Colonic mucosa (tissue), 4 donors: ENCODE results near the gene CHAC2. TPM values are rescaled to one million over a fixed set of nuclear protein-coding genes. Genes with fewer than 3 reads are reported as not detected.

Experiments used
- DNase-seq: peaks from one replicate; pipeline ENCODE4 v3.0.0-alpha.2; 2020
- H3K27ac ChIP-seq: fragments of 200-600 bp; one replicate; pipeline ENCODE4 v1.8.0; 2021
- H3K27me3 ChIP-seq: fragments of 200-600 bp; one replicate; pipeline ENCODE4 v1.8.0; 2021
- H3K36me3 ChIP-seq: fragments of 200-600 bp; one replicate; pipeline ENCODE4 v1.8.0; 2021
- H3K4me1 ChIP-seq: fragments of 200-600 bp; one replicate; pipeline ENCODE4 v1.8.0; 2021; ENCODE audit warnings: mild to moderate bottlenecking
- H3K4me3 ChIP-seq: fragments of 200-600 bp; one replicate; pipeline ENCODE4 v1.8.0; 2021
- H3K9ac ChIP-seq, 2 donors: one replicate each; pipeline ENCODE4 v1.7.0; 2013; ENCODE audit warnings: control low read depth in 2 of 2, low read depth in 2 of 2, low read length in 2 of 2
- H3K9me3 ChIP-seq: fragments of 200-600 bp; one replicate; pipeline ENCODE4 v1.8.0; 2021
- intact Hi-C: fragments of 100-400 bp; cut with DNase I; formaldehyde crosslinking; loops from one replicate; pipeline ENCODE4 v1.14.1; 2022
- total RNA-seq, 2 donors: library from RNA; stranded (reverse); fragmentation: NEBNext Ultra II Directional in 1 of 2; extraction: Animal tissue kit (Norgen Biotek cat#: 25700) in 1 of 2; gene quantifications; one replicate each; pipeline ENCODE4 v1.2.1, GENCODE V29; 2021
- TF ChIP-seq, protein P1 (sequence below): fragments of 200-600 bp; IDR thresholded peaks from one replicate; pipeline ENCODE4 v1.8.0; 2022; ENCODE audit warnings: antibody characterized with exemption, mild to moderate bottlenecking
- donor health status: healthy.
- donor health status: DM: no; HTN: no; CAD: no.
- donor health status: DM: no; HTN: no; CAD: no.

Gene CHAC2
- total RNA-seq, 2 donors from 2014 or later: 3.2 to 9.6 TPM

DNA sequence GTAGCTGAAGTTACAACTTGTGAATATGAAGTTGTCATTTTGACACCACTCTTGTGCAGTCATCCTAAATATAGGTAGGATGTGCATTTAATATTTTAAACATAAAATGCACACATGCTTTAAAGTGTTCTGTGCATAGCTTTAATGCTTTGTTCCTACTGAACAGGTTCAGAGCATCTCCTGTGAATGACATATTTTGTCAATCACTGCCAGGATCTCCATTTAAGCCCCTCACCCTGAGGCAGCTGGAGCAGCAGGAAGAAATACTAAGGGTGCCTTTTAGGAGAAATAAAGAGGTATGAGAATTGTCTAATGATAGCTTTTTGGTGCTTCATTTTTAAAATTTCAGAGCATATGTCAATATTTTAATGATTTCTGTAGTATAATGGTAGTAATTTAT is 33.9 kb downstream of the CHAC2 start:
- H3K27me3 ChIP-seq: no peaks in the 10 kb centered on the region
- H3K4me3 ChIP-seq: no peak overlapping the region
- no peak for DNase-seq
- no peaks in the 10 kb centered on the region for H3K9me3 ChIP-seq
- H3K27ac ChIP-seq: no peak overlapping the region
- H3K4me1 ChIP-seq: no peaks in the 10 kb centered on the region
- no peak overlapping the region for H3K9ac ChIP-seq
- TF ChIP-seq, protein P1, sequence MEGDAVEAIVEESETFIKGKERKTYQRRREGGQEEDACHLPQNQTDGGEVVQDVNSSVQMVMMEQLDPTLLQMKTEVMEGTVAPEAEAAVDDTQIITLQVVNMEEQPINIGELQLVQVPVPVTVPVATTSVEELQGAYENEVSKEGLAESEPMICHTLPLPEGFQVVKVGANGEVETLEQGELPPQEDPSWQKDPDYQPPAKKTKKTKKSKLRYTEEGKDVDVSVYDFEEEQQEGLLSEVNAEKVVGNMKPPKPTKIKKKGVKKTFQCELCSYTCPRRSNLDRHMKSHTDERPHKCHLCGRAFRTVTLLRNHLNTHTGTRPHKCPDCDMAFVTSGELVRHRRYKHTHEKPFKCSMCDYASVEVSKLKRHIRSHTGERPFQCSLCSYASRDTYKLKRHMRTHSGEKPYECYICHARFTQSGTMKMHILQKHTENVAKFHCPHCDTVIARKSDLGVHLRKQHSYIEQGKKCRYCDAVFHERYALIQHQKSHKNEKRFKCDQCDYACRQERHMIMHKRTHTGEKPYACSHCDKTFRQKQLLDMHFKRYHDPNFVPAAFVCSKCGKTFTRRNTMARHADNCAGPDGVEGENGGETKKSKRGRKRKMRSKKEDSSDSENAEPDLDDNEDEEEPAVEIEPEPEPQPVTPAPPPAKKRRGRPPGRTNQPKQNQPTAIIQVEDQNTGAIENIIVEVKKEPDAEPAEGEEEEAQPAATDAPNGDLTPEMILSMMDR: no peak
- peaks cover 6% of the 10 kb centered on the region for H3K36me3 ChIP-seq
- intact Hi-C loops: no loop called here

GRCh38 chr2:53802617-53803151 is 35.1 kb downstream of the CHAC2 start:
- TF ChIP-seq, protein P1: no peak
- H3K36me3 ChIP-seq: peaks cover 6% of the 10 kb centered on the region
- no peaks in the 10 kb centered on the region for H3K27me3 ChIP-seq
- H3K4me1 ChIP-seq: no peaks in the 10 kb centered on the region
- no peaks in the 10 kb centered on the region for H3K9me3 ChIP-seq
- intact Hi-C loops: no loop called here
- no peak for DNase-seq
- no peak overlapping the region for H3K27ac ChIP-seq
- no peak overlapping the region for H3K4me3 ChIP-seq
- H3K9ac ChIP-seq: no peak overlapping the region

GRCh38 chr2:53811601-53812000 is 44.0 kb downstream of the CHAC2 start:
- no peak for DNase-seq
- no peak overlapping the region for H3K27ac ChIP-seq
- H3K9ac ChIP-seq: no peak overlapping the region
- no peaks in the 10 kb centered on the region for H3K4me1 ChIP-seq
- no peaks in the 10 kb centered on the region for H3K9me3 ChIP-seq
- H3K36me3 ChIP-seq: peaks cover 4% of the 10 kb centered on the region
- intact Hi-C loops: no loop called here
- TF ChIP-seq, protein P1: no peak
- no peak overlapping the region for H3K4me3 ChIP-seq
- no peaks in the 10 kb centered on the region for H3K27me3 ChIP-seq

GRCh38 chr2:53813151-53813550 is 45.5 kb downstream of the CHAC2 start:
- no peak for DNase-seq
- no peak overlapping the region for H3K4me3 ChIP-seq
- H3K4me1 ChIP-seq: no peaks in the 10 kb centered on the region
- no peak overlapping the region for H3K27ac ChIP-seq
- H3K9ac ChIP-seq: no peak overlapping the region
- H3K36me3 ChIP-seq: peaks cover 4% of the 10 kb centered on the region
- no peaks in the 10 kb centered on the region for H3K27me3 ChIP-seq
- TF ChIP-seq, protein P1: no peak
- H3K9me3 ChIP-seq: no peaks in the 10 kb centered on the region
- intact Hi-C loops: no loop called here

DNA sequence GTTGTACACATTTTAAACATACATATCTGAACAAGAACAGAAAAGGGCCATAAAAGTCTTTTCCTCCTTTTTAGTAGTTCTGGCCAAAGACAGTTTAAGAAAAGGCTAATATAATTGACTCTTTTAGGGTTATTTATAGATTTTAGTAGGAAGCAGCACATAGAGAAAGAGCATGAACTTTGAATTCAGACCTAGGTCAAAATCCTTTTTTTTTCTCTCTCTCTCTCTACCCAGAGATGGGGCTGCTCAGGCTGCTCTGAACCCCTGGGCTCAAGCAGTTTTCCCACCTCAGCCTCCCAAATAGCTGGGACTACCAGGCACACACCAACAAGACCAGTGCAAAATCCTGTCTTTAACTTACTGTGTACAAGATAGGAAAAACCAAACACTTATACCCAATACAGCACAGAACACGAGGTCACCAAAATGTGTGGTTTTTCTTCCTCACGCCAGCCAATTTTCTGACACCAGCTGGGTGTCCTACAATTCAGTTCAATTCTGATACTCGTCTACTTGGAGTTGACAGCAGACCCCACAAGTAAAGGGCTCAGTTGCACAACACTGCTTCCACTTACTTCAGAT is 51.3 kb downstream of the CHAC2 start:
- H3K36me3 ChIP-seq: no peaks in the 10 kb centered on the region
- H3K27me3 ChIP-seq: no peaks in the 10 kb centered on the region
- H3K4me1 ChIP-seq: no peaks in the 10 kb centered on the region
- no peaks in the 10 kb centered on the region for H3K9me3 ChIP-seq
- no peak for DNase-seq
- H3K4me3 ChIP-seq: no peak overlapping the region
- no peak overlapping the region for H3K27ac ChIP-seq
- intact Hi-C loops: no loop called here
- TF ChIP-seq, protein P1: no peak
- no peak overlapping the region for H3K9ac ChIP-seq
